SK-N-SH (cell line): Measurements from ENCODE around the gene MAN1B1. TPM values are rescaled to one million over a fixed set of nuclear protein-coding genes. Genes with fewer than 3 reads are reported as not detected.

Experiments
- CTCF ChIA-PET: fragments of 300-600, 350-600 bp; formaldehyde crosslinking; extraction: SDS; loops from one replicate; lab custom pipeline; 2021; lab: Yijun Ruan, JAX
- POLR2A ChIA-PET: fragments of 350-600 bp; sonication (Branson Sonifier 250); formaldehyde crosslinking; extraction: SDS; loops from one replicate; lab custom pipeline; 2020; ENCODE audit warnings: antibody characterized with exemption, inconsistent platforms; lab: Yijun Ruan, JAX
- DNase-seq: peaks from one replicate; pipeline ENCODE4 v3.0.0; 2012
- H2AFZ ChIP-seq: fragments of 200-600 bp; sonication (generic); 2 replicates; pipeline ENCODE4 v1.8.1; 2016; ENCODE audit warnings: antibody characterized with exemption, mild to moderate bottlenecking, low read depth
- H3F3A ChIP-seq: fragments of 200-600 bp; sonication (generic); replicated peaks from 2 replicates; pipeline ENCODE3; 2016; ENCODE audit warnings: antibody characterized with exemption, mild to moderate bottlenecking; ENCODE audit not compliant: insufficient read depth
- H3K27ac ChIP-seq, 2 experiments: fragments of 200-500 bp in 1 of 2; fragments of 200-600 bp in 1 of 2; sonication (Bioruptor generic) in 1 of 2; sonication (generic), shearing (Covaris generic) in 1 of 2; 2 replicates each; pipeline versions ENCODE4 v1.5.1 to v1.6.1; 2014 to 2016; ENCODE audit warnings: low read depth in 2 of 2, inconsistent platforms in 1 of 2, low read length in 1 of 2, mild to moderate bottlenecking in 1 of 2, mixed read lengths in 1 of 2
- H3K27me3 ChIP-seq: fragments of 200-600 bp; sonication (generic), shearing (Covaris generic); 2 replicates; pipeline ENCODE4 v1.6.1; 2016; ENCODE audit warnings: mixed run types; ENCODE audit not compliant: insufficient read depth
- H3K36me3 ChIP-seq, 2 experiments: fragments of 200-500 bp in 1 of 2; fragments of 200-600 bp in 1 of 2; sonication (Bioruptor generic) in 1 of 2; sonication (generic) in 1 of 2; replicated peaks in 1 of 2; 2 replicates each; pipeline versions ENCODE3 to v1.5.1; 2014 to 2016; ENCODE audit warnings: low read length in 1 of 2, mild to moderate bottlenecking in 1 of 2; ENCODE audit not compliant: insufficient read depth in 2 of 2, control insufficient read depth in 1 of 2
- H3K4me1 ChIP-seq, 2 experiments: fragments of 200-500 bp in 1 of 2; fragments of 200-600 bp in 1 of 2; sonication (Bioruptor generic) in 1 of 2; sonication (generic), shearing (Covaris generic) in 1 of 2; 2 replicates each; pipeline versions ENCODE4 v1.5.1 to v1.6.1; 2014 to 2016; ENCODE audit warnings: low read depth in 1 of 2, low read length in 1 of 2, mixed run types in 1 of 2; ENCODE audit not compliant: insufficient read depth in 2 of 2, control insufficient read depth in 1 of 2
- H3K4me2 ChIP-seq: fragments of 200-600 bp; sonication (generic), shearing (Covaris generic); 2 replicates; pipeline ENCODE4 v1.6.1; 2017; ENCODE audit warnings: mixed run types
- H3K4me3 ChIP-seq, 2 experiments: fragments of 200-500 bp in 1 of 2; fragments of 200-600 bp in 1 of 2; sonication (Bioruptor generic) in 1 of 2; sonication (generic), shearing (Covaris generic) in 1 of 2; 2 replicates each; pipeline versions ENCODE4 v1.5.1 to v1.8.1; 2014 to 2016; ENCODE audit warnings: low read depth in 2 of 2, inconsistent platforms in 1 of 2, low read length in 1 of 2, mild to moderate bottlenecking in 1 of 2, mixed read lengths in 1 of 2, moderate library complexity in 1 of 2
- H3K79me2 ChIP-seq: fragments of 200-600 bp; sonication (generic); 2 replicates; pipeline ENCODE4 v1.8.1; 2017; ENCODE audit warnings: mild to moderate bottlenecking; ENCODE audit not compliant: insufficient read depth
- H3K9ac ChIP-seq: fragments of 200-600 bp; sonication (generic); 2 replicates; pipeline ENCODE4 v1.6.1; 2017; ENCODE audit warnings: mixed run types
- H3K9me2 ChIP-seq: fragments of 200-600 bp; sonication (generic); 2 replicates; pipeline ENCODE4 v1.6.1; 2017; ENCODE audit warnings: mixed run types
- H3K9me3 ChIP-seq: fragments of 200-600 bp; sonication (generic); 2 replicates; pipeline ENCODE4 v1.6.1; 2017; ENCODE audit warnings: mixed run types, mild to moderate bottlenecking, moderate library complexity
- H4K20me1 ChIP-seq: fragments of 200-600 bp; sonication (generic); 2 replicates; pipeline ENCODE4 v1.6.1; 2017; ENCODE audit warnings: mild to moderate bottlenecking, mixed run types; ENCODE audit not compliant: insufficient read depth
- ELF1 ChIP-seq: IDR thresholded peaks from 2 replicates; pipeline ENCODE4 v1.4.0; 2012
- NRF1 ChIP-seq: IDR thresholded peaks from 2 replicates; pipeline ENCODE4 v1.6.1; 2012; ENCODE audit warnings: low read depth, mild to moderate bottlenecking, low read length
- POLR2AphosphoS5 ChIP-seq: IDR thresholded peaks from 2 replicates; pipeline ENCODE4 v1.6.1; 2012; ENCODE audit warnings: low read depth, low read length
- RAD21 ChIP-seq: IDR thresholded peaks from 2 replicates; pipeline ENCODE4 v1.6.1; 2012; ENCODE audit warnings: mild to moderate bottlenecking, low read length
- TCF12 ChIP-seq: IDR thresholded peaks from 2 replicates; pipeline ENCODE4 v1.4.0; 2012
- WGBS: methylation state at CpG from one replicate; pipeline ENCODE4 v1.1.6; 2017; ENCODE audit warnings: low lambda C conversion rate; 5-methylcytosine and 5-hydroxymethylcytosine counted together
- polyA plus RNA-seq, 3 experiments: library from polyadenylated mRNA; depleted of rRNA; stranded (reverse); fragments of >200 nt; gene quantifications; 2 replicates each; pipeline ENCODE4 v1.2.3, GENCODE V29; 2012
- TF ChIP-seq, protein P1 (sequence below): IDR thresholded peaks from 2 replicates; pipeline ENCODE4 v1.4.0; 2012; ENCODE audit warnings: low read depth, borderline replicate concordance
- TF ChIP-seq, protein P2 (sequence below): fragments of 150-350 bp; IDR thresholded peaks from 2 replicates; pipeline ENCODE4 v1.6.1; 2017; ENCODE audit warnings: antibody characterized with exemption, low read length, low read depth, borderline replicate concordance
- TF ChIP-seq, protein P3 (sequence below): IDR thresholded peaks from 2 replicates; pipeline ENCODE4; 2012

MAN1B1 gene
- polyA plus RNA-seq, 1 of the 3 experiments (the other 2 are of a cell fraction) = 57.8 TPM

DNA sequence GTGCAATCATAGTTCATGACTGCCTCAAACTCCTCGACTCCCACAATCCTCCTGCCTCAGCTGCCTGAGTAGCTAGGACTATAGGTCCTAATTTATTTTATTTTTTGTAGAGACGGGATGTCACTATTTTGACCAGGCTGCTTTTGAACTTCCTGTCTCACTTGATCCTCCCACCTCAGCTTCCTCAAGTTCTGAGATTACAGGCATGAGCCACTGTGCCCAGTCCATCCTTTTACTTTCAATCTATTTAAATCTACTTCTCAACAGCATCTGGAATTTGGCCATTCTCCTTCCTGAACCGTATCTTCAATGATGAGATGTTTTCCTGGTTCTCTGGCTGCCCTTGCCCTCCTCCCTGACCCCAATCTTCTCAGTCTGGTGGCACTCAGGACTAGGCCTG, 40.0 kb downstream of the MAN1B1 start:
- POLR2A ChIA-PET = interaction anchor here (0.7 to 1.4 kb wide), 2 partner anchors 11 to 62 kb away, joined by 3 to 4 read pairs; no protein-coding TSS in a partner anchor
- Histone ChIP-seq H3K79me2 (peaks cover 55% of the 10 kb centered on the region), H3F3A (peaks cover 7% of the 10 kb centered on the region), H3K4me3 (no peak overlapping the region), H3K4me2 (no peak overlapping the region), H3K9me2 (no peaks in the 10 kb centered on the region), H4K20me1 (no peaks in the 10 kb centered on the region), H3K27ac (no peak overlapping the region), H3K9ac (no peak overlapping the region), H3K36me3 (no peaks in the 10 kb centered on the region), H2AFZ (no peak overlapping the region), H3K4me1 (peaks cover 3 to 18% of the 10 kb centered on the region in 2 experiments; a peak in 3 of 4 replicates), H3K27me3 (no peaks in the 10 kb centered on the region), H3K9me3 (no peaks in the 10 kb centered on the region)
- 84% methylated on average over 3 of the region's 3 CpGs for WGBS
- TF ChIP-seq POLR2AphosphoS5 = no peak
- TF ChIP-seq, protein P1, sequence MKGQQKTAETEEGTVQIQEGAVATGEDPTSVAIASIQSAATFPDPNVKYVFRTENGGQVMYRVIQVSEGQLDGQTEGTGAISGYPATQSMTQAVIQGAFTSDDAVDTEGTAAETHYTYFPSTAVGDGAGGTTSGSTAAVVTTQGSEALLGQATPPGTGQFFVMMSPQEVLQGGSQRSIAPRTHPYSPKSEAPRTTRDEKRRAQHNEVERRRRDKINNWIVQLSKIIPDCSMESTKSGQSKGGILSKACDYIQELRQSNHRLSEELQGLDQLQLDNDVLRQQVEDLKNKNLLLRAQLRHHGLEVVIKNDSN = no peak
- TF ChIP-seq, protein P2, sequence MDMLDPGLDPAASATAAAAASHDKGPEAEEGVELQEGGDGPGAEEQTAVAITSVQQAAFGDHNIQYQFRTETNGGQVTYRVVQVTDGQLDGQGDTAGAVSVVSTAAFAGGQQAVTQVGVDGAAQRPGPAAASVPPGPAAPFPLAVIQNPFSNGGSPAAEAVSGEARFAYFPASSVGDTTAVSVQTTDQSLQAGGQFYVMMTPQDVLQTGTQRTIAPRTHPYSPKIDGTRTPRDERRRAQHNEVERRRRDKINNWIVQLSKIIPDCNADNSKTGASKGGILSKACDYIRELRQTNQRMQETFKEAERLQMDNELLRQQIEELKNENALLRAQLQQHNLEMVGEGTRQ = no peak
- TF ChIP-seq, protein P3, sequence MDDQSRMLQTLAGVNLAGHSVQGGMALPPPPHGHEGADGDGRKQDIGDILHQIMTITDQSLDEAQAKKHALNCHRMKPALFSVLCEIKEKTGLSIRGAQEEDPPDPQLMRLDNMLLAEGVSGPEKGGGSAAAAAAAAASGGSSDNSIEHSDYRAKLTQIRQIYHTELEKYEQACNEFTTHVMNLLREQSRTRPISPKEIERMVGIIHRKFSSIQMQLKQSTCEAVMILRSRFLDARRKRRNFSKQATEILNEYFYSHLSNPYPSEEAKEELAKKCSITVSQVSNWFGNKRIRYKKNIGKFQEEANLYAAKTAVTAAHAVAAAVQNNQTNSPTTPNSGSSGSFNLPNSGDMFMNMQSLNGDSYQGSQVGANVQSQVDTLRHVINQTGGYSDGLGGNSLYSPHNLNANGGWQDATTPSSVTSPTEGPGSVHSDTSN = no peak
- TF ChIP-seq NRF1 = no peak
- no peak for DNase-seq
- CTCF ChIA-PET = interaction anchor here (0.7 to 2.7 kb wide), 3 partner anchors 98 to 110 kb away, joined by 3 to 8 read pairs (median 6); no protein-coding TSS in a partner anchor

DNA sequence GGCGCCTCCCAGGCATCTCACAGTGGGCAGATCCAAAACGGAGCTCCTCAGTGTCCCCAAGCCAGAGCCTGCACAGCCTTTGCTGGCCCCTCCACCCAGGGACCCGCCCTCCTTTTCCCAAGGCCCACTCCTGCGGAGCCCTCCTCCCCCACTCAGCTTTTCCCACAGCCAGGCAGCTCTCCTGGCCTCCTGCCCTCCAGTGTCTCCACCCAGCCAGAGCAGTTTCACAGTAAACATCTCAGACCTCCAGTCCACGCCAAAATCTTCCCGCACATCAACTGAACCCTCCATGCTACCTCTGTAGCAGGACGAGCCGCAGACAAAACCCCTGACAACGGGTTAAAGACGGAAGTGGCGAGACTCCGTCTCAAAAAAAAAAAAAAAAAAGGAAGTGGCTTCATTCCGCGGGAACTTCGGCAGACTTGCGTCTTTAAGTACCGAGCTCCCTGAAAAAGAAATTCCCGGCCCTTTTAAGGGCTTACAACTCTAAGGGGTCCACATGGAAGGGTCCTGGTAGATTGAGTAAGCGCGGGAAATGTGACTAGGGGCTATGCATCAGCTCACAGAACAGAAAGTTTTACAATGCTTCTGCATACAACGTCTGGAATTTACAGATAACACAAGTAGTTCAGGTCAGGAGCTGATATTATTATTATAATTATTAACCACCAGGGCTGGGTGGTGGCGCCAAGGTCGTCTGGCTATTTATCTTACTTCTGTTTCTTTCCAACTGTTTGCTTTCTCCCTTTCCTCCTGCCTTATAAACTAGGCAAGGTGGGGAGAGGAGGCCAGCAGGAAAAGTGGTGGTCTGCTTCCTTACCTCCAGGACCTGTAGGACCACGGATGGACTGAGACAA, 40.7 kb downstream of the MAN1B1 start:
- no peak for DNase-seq
- TF ChIP-seq POLR2AphosphoS5 (no peak), TCF12 (no peak), ELF1 (no peak), RAD21 (no peak)
- TF ChIP-seq, protein P3 = no peak
- H3K9me2 ChIP-seq = no peaks in the 10 kb centered on the region
- ChIA-PET POLR2A (interaction anchor here (1.4 kb wide), 1 partner anchor 10 kb away, joined by 4 read pairs; no protein-coding TSS in a partner anchor), CTCF (interaction anchor here (0.8 to 1.4 kb wide), 3 partner anchors 100 to 109 kb away, joined by 3 to 6 read pairs (median 4); partner anchors contain the start of gene RNF224)
- peaks cover 55% of the 10 kb centered on the region for H3K79me2 ChIP-seq
- peaks cover 3 to 18% of the 10 kb centered on the region in 2 experiments; a peak in 3 of 4 replicates for H3K4me1 ChIP-seq
- peaks cover 7% of the 10 kb centered on the region for H3F3A ChIP-seq
- H4K20me1 ChIP-seq = no peaks in the 10 kb centered on the region
- no peak overlapping the region for H2AFZ ChIP-seq
- 76% methylated on average over 24 of the region's 24 CpGs for WGBS
- H3K4me2 ChIP-seq = peak overlapping the region; percentile 89; the same call in 1 of the 2 replicates
- no peak overlapping the region for H3K9ac ChIP-seq
- H3K4me3 ChIP-seq = 0 out of 4 replicates have a peak overlapping the region, but pooled peaks of 1 of the 2 experiments have one; percentile 77
- H3K36me3 ChIP-seq = no peaks in the 10 kb centered on the region
- H3K27ac ChIP-seq = no peak overlapping the region
- H3K9me3 ChIP-seq = no peaks in the 10 kb centered on the region
- H3K27me3 ChIP-seq = no peaks in the 10 kb centered on the region
